ENCODE data around the gene OPCML.

Gene OPCML

GRCh38 chr11:133501643-133502539 is 30.4 kb downstream of the OPCML start:
- DNase-seq: peak; percentile 88

GRCh38 chr11:133500936-133501335 is 31.4 kb downstream of the OPCML start:
- no peak for DNase-seq

- DNase-seq: peak; percentile 22
Measured at GRCh38 chr11:133500435-133500834, 31.9 kb downstream of the OPCML start.

- DNase-seq: no peak
Measured at GRCh38 chr11:133498969-133499368, 33.3 kb downstream of the OPCML start.

GRCh38 chr11:133497477-133498140 is 34.7 kb downstream of the OPCML start:
- peak; percentile 22 for DNase-seq

DNA sequence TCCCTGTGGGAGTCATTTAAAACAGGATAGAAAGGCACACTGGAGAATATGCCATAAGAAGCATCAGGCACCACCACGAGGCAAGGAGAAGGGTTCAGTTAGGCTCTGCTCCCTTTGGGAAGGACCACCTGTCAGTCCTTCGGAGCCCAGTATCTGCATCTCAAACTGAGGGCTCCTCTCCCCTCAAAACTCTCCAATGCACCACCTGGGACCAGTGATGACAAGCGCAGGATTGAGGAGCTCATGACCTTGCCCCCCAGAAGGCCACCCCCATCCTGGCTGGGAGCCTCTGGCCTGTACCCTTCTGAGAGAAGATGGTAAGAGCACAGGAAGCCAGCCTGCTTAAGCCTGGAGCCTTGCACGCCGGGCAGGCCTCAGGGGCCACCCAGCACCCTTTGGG is 39.4 kb downstream of the OPCML start:
- no peak for DNase-seq

DNA sequence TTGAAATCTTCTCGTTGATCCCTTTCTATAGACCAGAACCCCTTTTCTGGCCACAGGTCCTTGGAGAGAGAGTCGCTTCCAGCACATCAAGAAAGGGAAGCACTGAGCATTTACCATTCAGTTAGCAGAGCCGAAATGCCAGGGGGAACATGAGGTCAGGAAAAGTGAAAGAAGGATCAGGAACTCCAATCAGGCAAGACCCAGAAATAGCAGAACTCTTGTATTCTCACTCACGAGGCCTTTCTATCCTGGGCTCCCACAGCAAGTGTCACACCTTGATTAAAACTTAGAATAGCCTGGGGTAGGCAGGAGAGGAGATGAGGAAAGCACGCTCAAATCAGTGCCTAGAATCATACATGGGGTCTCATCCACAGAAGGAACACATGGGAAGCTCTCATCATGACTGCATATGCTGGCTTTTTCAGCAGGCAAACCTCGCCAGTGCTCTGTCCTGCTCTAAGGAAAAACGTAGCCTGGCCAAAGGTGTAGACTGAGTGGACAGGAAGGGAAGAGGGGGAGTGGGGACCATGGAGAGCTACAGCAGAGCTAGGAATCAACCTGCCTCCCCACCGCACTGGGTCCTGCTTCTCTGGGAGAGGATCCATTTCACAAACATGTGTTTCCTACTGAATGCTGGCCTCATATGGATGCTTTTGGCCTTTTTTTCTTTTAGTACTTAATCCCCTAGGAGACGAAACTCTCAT is 40.5 kb downstream of the OPCML start:
- DNase-seq: no peak

DNA sequence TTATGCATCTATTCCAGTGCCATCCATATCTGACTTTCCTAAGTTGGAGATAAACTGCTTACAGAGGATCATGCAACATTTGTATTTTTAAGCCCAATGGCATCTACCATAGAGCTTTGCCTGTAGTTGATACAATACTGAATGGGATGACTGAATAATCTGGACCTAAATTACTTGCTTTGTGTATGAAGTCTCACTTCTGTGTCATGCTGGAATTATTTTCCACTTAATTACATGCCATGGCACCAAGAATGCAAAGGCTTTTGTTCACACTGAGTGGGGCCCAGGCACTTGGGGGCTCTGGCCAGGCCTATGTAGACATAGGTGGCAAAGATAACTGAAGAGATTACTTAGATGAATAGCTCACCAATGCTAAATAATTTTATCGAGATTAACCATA is 51.6 kb downstream of the OPCML start:
- DNase-seq: no peak

DNA sequence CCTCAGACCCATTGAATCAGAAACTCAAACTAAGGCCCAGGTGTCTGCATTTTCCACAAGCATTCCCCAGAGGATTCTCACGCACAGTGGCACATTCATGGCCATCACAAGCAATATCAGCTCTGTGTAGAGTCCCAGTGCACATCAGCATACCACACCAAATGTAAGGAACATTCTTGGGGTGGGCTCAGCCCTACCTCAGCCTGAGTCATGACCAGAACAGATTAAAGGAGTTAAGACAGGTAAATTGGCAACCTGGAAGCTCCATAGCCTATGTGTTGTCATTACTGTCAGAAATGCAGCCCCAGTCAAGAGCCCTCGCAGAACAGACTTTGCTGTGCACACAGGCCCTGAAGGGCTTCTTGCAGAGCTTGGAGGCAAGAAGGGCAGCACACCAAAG is 53.1 kb downstream of the OPCML start:
- peak; percentile 65 for DNase-seq

GRCh38 chr11:133477251-133477625 is 55.1 kb downstream of the OPCML start:
- no peak for DNase-seq

DNA sequence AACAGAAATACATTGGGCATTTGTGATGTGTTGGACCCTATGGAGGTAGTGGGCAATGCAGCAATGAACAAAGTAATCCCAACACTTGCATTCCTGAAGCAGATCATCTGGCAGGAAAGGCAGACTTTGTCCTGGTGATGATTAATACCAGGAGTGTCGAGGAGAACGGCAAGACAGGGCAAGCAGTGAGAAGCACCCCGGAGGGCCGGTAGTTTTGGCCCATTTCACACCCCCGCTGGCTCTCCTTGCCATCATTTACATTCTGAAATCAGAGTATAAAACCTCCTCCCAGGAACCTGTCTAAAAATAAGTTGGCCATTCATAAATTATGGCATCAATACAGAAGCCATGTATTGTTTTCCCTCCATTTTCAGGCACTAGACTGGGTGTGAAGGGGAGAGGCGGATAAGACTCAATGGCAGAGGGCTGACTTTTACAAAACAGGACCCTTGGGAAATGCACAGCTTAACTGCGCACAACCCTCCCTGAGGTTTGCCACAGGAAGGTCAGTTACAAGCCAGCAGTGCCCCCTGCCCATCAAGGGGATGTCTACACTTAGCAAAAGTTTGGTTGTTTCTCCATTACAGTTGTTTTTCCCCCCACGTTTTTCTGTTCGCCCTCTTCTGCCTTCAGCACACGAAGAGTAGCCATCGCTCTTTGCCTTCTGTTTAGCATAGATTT is 55.6 kb downstream of the OPCML start:
- no peak for DNase-seq

DNA sequence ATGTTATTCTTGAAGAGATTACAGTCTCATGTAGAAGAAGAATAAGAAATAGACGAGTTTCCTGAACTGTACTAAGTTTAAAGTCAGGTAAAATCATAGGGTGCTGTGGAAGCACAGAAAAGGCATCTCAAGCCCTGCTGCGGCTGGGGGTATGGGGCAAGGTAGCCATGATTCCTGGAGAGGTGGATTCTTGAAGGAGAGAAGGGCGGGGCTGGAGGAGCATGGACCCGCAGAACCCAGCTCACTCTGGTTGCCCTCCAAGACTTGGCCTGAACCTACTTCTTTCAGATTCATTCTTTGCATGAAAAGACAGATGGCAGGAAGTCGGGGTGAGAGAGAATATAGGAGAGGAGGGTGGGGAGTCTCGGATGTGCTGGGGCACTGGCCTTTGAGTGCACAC is 57.8 kb downstream of the OPCML start:
- DNase-seq: no peak

GRCh38 chr11:133467686-133468085 is 64.6 kb downstream of the OPCML start:
- DNase-seq: no peak

- DNase-seq: no peak
Measured at GRCh38 chr11:133443206-133443747, 89.0 kb downstream of the OPCML start.

GRCh38 chr11:133441964-133442660 is 90.2 kb downstream of the OPCML start:
- no peak for DNase-seq

DNA sequence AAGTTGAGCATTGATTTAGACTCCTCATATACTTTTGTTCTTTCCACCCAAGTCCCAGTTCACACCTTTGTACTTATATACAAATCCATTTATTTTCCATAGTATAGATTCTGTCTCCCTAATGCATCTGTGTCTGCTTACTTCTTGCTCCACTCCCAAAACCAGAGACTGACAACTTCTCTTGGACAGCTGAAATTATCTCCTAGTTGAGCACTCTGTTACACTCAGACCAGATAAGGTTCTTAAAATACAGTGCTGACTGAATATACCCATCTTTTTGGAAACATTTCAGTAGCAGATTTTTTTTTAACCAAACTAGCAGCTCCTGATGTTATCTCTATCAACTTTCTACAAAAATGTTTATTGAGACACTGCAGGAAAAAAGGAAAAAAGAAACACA is 106.3 kb downstream of the OPCML start:
- no peak for DNase-seq

DNA sequence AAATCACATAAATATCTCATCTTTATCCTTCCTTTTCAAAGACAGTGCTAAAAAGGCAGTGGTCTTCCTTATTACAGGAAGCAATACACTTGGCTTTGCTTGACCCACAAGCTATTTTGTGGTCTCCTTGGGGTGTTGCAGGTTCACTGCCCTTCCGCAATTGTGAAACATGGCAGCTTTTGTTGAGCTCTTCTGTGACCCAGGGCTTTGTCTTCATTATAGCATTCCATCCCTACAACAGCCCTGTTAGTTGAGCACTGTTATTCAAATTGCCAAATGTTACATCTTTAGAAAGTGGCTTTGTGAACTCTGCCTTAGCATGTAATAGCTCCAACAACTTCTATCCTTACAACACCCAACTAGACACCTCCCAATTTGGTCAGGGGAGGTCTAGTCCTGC is 107.1 kb downstream of the OPCML start:
- DNase-seq: no peak

DNA sequence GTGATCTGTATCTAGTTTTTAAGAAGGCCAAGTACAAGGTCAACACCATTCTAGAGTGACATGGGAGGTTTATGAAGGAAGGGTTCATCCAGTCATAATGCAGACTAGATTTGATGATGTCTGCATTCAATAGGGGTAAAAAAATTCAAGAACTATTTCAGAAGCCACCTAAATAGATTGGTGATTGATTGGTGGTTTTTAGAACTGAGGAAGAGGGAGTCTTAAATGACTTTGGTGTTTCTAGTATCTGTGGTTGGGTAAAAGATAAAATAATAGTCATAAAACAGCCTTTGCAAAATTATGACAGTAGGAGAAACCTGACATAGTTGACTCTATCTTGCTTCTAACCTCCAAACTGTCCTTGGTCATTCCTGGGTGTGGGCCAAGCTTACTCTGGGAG is 114.1 kb downstream of the OPCML start:
- no peak for DNase-seq

DNA sequence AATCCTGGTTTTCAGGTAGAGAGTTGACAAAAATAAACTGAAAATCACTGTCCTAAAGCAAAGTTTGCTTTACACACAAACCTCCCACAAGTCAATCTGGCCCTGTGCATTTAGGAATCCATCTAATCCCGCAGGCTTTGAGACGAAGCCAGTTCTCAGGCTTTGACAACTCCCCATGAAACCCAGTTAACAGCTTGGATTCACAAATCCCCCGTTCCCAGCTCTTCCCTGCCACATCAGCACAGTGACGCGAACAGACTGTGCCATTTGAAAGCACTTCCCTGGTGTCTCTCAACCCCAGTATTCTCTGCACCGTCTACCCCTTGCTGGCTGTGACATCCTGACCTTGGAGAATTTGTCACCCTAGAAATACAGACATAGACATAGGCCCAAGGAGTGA is 117.8 kb downstream of the OPCML start:
- no peak for DNase-seq

DNA sequence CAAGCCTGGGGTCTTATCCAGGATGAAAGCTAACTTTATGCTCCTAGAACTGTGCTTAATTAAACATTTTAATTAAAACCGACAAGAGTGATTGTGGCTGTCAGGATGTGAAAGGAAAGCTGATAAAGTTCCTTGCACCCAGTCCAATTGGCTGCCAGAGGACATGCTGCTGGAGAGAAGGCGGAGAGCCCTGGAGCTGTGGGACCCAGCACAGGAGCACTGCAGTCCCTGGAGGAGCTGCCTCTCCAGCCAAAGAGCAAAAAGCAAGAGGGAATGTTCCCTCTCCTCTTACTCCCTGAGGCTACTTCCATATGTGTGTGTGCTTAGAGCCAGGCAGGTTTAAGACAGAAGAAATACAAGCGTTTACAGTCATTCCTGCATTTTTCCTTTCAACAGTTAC is 118.6 kb downstream of the OPCML start:
- peak; percentile 69 for DNase-seq

DNA sequence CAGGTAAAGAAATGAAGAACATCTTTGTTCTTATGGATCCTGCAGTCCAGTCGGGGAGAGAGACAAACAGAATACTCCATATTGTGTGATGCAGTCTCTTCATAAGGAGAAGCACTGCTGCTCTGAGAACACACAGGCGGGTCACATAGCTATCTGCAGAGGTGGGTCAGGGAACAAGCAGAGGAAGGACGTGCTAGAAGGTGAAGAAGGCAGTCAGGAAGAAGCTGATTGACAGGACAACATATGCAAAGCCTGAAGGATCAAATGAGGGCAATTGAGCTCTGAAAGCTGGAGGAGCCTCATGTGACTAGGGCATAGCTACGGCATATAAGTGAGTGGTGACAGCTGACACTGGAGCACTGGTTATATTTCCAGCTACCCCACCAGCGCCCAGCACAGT is 122.5 kb downstream of the OPCML start:
- DNase-seq: no peak

GRCh38 chr11:133408936-133409335 is 123.4 kb downstream of the OPCML start:
- no peak for DNase-seq
